ENCODE results near the gene COASY.

- TF ChIP-seq TAF1 (IDR thresholded peaks at IDR 0.05; ENCODE audit: borderline replicate concordance, low read depth, low read length): no peak
- TF ChIP-seq POLR2A (IDR thresholded peaks at IDR 0.05; ENCODE audit: low read depth, low read length): no peak
- TF ChIP-seq POLR2AphosphoS5 (IDR thresholded peaks at IDR 0.05; ENCODE audit: low read depth, low read length): no peak
Measured at GRCh38 chr17:42553866-42554249, 8.1 kb upstream of the COASY start.

Measured in GM12892 (cell line).